Breast epithelium (tissue), 3 donors: ENCODE data around the gene MAML3.

Source experiments
- POLR2A ChIP-seq: fragments of 450-650 bp; IDR thresholded peaks from one replicate; pipeline ENCODE4 v1.6.1; 2016; ENCODE audit warnings: antibody characterized with exemption, mild to moderate bottlenecking, moderate library complexity
- POLR2AphosphoS5 ChIP-seq, 3 donors: sonication (generic); formaldehyde crosslinking; IDR thresholded peaks; one replicate each; pipeline ENCODE4 v1.6.1; 2017; ENCODE audit warnings: antibody characterized with exemption in 3 of 3
- TF ChIP-seq, protein P1 (sequence below), 3 donors: fragments of 450-650 bp; IDR thresholded peaks; one replicate each; pipeline ENCODE4 v1.5.1; 2016 to 2017; ENCODE audit warnings: antibody characterized with exemption in 3 of 3, mild to moderate bottlenecking in 3 of 3, moderate library complexity in 3 of 3

DNA sequence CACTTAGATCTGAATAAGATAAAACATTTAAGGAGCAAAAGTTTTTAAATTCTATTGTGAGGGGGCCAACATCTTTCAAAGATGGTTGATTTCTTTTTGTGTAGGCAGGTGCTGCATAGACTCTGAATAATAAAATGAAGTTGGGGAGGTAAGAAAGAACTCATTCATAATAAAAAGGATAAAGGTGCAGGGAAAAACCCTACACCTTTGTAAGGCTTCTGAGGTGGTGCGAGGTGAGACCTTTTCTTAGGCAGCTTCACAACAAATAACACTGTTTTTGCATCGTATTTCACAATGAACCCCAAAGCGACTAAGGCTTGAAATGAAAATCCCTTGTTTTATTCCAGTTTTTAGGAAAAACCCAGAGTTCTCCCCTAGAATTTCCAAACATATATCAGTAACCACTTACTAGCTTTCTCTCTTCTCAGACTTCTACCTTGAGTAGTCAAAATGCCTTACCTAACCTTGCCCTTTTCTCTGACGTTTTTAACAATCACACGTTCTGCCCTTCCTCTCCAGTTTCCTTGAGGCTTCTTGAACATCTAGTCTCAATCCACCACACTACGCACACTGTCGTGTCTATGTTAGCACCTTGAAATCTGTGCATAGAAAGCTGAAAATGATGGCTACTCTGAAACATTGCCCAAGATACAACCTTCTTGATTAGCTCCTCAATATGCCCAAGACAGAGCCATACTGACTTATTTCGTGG is 30.2 kb downstream of the MAML3 start:
- TF ChIP-seq, protein P1, sequence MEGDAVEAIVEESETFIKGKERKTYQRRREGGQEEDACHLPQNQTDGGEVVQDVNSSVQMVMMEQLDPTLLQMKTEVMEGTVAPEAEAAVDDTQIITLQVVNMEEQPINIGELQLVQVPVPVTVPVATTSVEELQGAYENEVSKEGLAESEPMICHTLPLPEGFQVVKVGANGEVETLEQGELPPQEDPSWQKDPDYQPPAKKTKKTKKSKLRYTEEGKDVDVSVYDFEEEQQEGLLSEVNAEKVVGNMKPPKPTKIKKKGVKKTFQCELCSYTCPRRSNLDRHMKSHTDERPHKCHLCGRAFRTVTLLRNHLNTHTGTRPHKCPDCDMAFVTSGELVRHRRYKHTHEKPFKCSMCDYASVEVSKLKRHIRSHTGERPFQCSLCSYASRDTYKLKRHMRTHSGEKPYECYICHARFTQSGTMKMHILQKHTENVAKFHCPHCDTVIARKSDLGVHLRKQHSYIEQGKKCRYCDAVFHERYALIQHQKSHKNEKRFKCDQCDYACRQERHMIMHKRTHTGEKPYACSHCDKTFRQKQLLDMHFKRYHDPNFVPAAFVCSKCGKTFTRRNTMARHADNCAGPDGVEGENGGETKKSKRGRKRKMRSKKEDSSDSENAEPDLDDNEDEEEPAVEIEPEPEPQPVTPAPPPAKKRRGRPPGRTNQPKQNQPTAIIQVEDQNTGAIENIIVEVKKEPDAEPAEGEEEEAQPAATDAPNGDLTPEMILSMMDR (IDR thresholded peaks at IDR 0.05): no peak
- no peak for TF ChIP-seq POLR2A
- TF ChIP-seq POLR2AphosphoS5 (IDR thresholded peaks at IDR 0.05): no peak
